H1 (cell line): ENCODE results near the gene PAX9. TPM values are rescaled to one million over a fixed set of nuclear protein-coding genes. Genes with fewer than 3 reads are reported as not detected.

Experiments
- CTCF ChIA-PET: fragments of 300-600 bp; sonication (Branson Sonifier 250); formaldehyde crosslinking; loops from one replicate; lab custom pipeline; 2021; ENCODE audit not compliant: partially characterized antibody; lab: Charles Lee
- POLR2A ChIA-PET: fragments of 300-600 bp; sonication (Branson Sonifier 250); formaldehyde crosslinking; loops from one replicate; lab custom pipeline; 2021; ENCODE audit warnings: inconsistent platforms; ENCODE audit not compliant: partially characterized antibody; lab: Charles Lee
- DNase-seq, 2 experiments: peaks; one replicate each; pipeline versions ENCODE4 v3.0.0 to v3.0.0-alpha.2; 2010 to 2022; ENCODE audit warnings: low spot score in 2 of 2, low read depth in 1 of 2, mixed read lengths in 1 of 2
- FAIRE-seq: peaks from 2 replicates; lab custom pipeline; 2011; peaks lifted over from hg19 to GRCh38; lab: Jason Lieb, UNC
- H2AFZ ChIP-seq: 2 replicates; pipeline ENCODE4 v1.8.1; 2012; ENCODE audit warnings: low read length, inconsistent platforms
- H2AK5ac ChIP-seq: 2 replicates; pipeline ENCODE4 v1.6.1; 2013; ENCODE audit warnings: low read depth, low read length
- H2BK120ac ChIP-seq: replicated peaks from 2 replicates; pipeline ENCODE3; 2013; ENCODE audit warnings: low read depth, low read length, inconsistent platforms
- H2BK12ac ChIP-seq: 2 replicates; pipeline ENCODE4 v1.6.1; 2013; ENCODE audit warnings: low read depth, low read length
- H2BK15ac ChIP-seq: 2 replicates; pipeline ENCODE4 v1.6.1; 2013; ENCODE audit warnings: low read length
- H2BK20ac ChIP-seq: 2 replicates; pipeline ENCODE4 v1.6.1; 2013; ENCODE audit warnings: low read length
- H2BK5ac ChIP-seq: 2 replicates; pipeline ENCODE4 v1.6.1; 2013; ENCODE audit warnings: low read depth, low read length
- H3K14ac ChIP-seq: 2 replicates; pipeline ENCODE4 v1.6.1; 2013; ENCODE audit warnings: inconsistent platforms; ENCODE audit not compliant: insufficient read length
- H3K18ac ChIP-seq: 2 replicates; pipeline ENCODE4 v1.6.1; 2013; ENCODE audit warnings: low read length; ENCODE audit errors: extremely low read depth
- H3K23ac ChIP-seq: 2 replicates; pipeline ENCODE4 v1.6.1; 2013; ENCODE audit warnings: inconsistent platforms; ENCODE audit not compliant: insufficient read length
- H3K23me2 ChIP-seq: 2 replicates; pipeline ENCODE4 v1.6.1; 2013; ENCODE audit warnings: low read depth, low read length
- H3K27ac ChIP-seq: 2 replicates; pipeline ENCODE4 v1.6.1; 2011; ENCODE audit warnings: low read depth, low read length, inconsistent platforms
- H3K27me3 ChIP-seq, 4 experiments: replicated peaks in 1 of 4; 1 replicate in 1 of 4; 2 replicates in 3 of 4; pipeline versions ENCODE4 v1.6.1 to v1.8.1; 2011 to 2013; ENCODE audit warnings: low read length in 3 of 4, mild to moderate bottlenecking in 3 of 4, inconsistent platforms in 2 of 4, mixed read lengths in 2 of 4, moderate library complexity in 1 of 4; ENCODE audit not compliant: control insufficient read depth in 3 of 4, insufficient read depth in 3 of 4; ENCODE audit errors: extremely low read depth in 1 of 4
- H3K36me3 ChIP-seq, 4 experiments: 2 replicates each; pipeline versions ENCODE4 v1.6.1 to v1.8.1; 2011 to 2013; ENCODE audit warnings: mild to moderate bottlenecking in 4 of 4, low read length in 3 of 4, moderate library complexity in 2 of 4, control low read depth in 1 of 4, inconsistent platforms in 1 of 4; ENCODE audit not compliant: insufficient read depth in 4 of 4, control insufficient read depth in 2 of 4
- H3K4ac ChIP-seq: replicated peaks from 2 replicates; pipeline ENCODE3; 2013; ENCODE audit warnings: low read length, low read depth, mixed read lengths, inconsistent platforms; ENCODE audit not compliant: insufficient read length
- H3K4me1 ChIP-seq, 4 experiments: replicated peaks in 1 of 4; 1 replicate in 1 of 4; 2 replicates in 3 of 4; pipeline versions ENCODE4 v1.6.1 to v1.8.1; 2011 to 2013; ENCODE audit warnings: low read length in 3 of 4, inconsistent platforms in 2 of 4, mixed read lengths in 1 of 4; ENCODE audit not compliant: insufficient read depth in 4 of 4, control insufficient read depth in 3 of 4
- H3K4me2 ChIP-seq, 2 experiments: 2 replicates each; pipeline versions ENCODE4 v1.6.1 to v1.8.1; 2011 to 2013; ENCODE audit warnings: low read depth in 2 of 2, low read length in 2 of 2, control low read depth in 1 of 2, inconsistent platforms in 1 of 2, mild to moderate bottlenecking in 1 of 2; ENCODE audit not compliant: insufficient read depth in 1 of 2
- H3K4me3 ChIP-seq, 4 experiments: fragments of 200-600, 300-600 bp in 1 of 4; sonication (generic), shearing (Covaris generic), sonication (Bioruptor Twin) in 1 of 4; 2 replicates each; pipeline versions ENCODE4 v1.5.1 to v1.8.1; 2011 to 2016; ENCODE audit warnings: low read length in 4 of 4, low read depth in 3 of 4, control low read depth in 2 of 4, inconsistent platforms in 2 of 4, mild to moderate bottlenecking in 2 of 4, mixed read lengths in 1 of 4, moderate library complexity in 1 of 4; ENCODE audit not compliant: insufficient read depth in 2 of 4; ENCODE audit errors: extremely low read depth in 1 of 4
- H3K56ac ChIP-seq: replicated peaks from 2 replicates; pipeline ENCODE3; 2013; ENCODE audit warnings: low read depth, mild to moderate bottlenecking, mixed read lengths, low read length, inconsistent platforms; ENCODE audit not compliant: insufficient read length
- H3K79me1 ChIP-seq: 2 replicates; pipeline ENCODE4 v1.6.1; 2013; ENCODE audit warnings: low read depth, low read length, control low read depth
- H3K79me2 ChIP-seq, 2 experiments: 2 replicates each; pipeline versions ENCODE4 v1.6.1 to v1.8.1; 2012 to 2013; ENCODE audit warnings: low read length in 2 of 2, mild to moderate bottlenecking in 2 of 2, inconsistent platforms in 1 of 2; ENCODE audit not compliant: insufficient read depth in 2 of 2, control insufficient read depth in 1 of 2
- H3K9ac ChIP-seq, 4 experiments: replicated peaks in 1 of 4; 1 replicate in 1 of 4; 2 replicates in 3 of 4; pipeline versions ENCODE4 v1.6.1 to v1.8.1; 2011 to 2013; ENCODE audit warnings: low read depth in 3 of 4, low read length in 3 of 4, control low read depth in 2 of 4, mild to moderate bottlenecking in 2 of 4, moderate library complexity in 2 of 4, inconsistent platforms in 1 of 4; ENCODE audit errors: extremely low read depth in 1 of 4
- H3K9me3 ChIP-seq, 2 experiments: 2 replicates each; pipeline versions ENCODE4 v1.6.1 to v1.8.1; 2012 to 2013; ENCODE audit warnings: mild to moderate bottlenecking in 2 of 2, moderate library complexity in 2 of 2, control low read depth in 1 of 2, inconsistent platforms in 1 of 2, low read depth in 1 of 2, low read length in 1 of 2, mixed read lengths in 1 of 2; ENCODE audit not compliant: insufficient read depth in 2 of 2
- H4K20me1 ChIP-seq, 2 experiments: replicated peaks in 1 of 2; 2 replicates each; pipeline versions ENCODE3 to v1.8.1; 2011 to 2013; ENCODE audit warnings: inconsistent platforms in 2 of 2, low read length in 2 of 2, mild to moderate bottlenecking in 1 of 2; ENCODE audit not compliant: insufficient read depth in 2 of 2, control insufficient read depth in 1 of 2
- H4K5ac ChIP-seq: 2 replicates; pipeline ENCODE4 v1.6.1; 2013; ENCODE audit warnings: low read length, low read depth, mixed read lengths, inconsistent platforms; ENCODE audit not compliant: insufficient read length
- H4K8ac ChIP-seq: 2 replicates; pipeline ENCODE4 v1.8.0; 2013; ENCODE audit warnings: mild to moderate bottlenecking, moderate library complexity, low read length, inconsistent platforms; ENCODE audit not compliant: insufficient read depth; ENCODE audit errors: extremely low read depth
- H4K91ac ChIP-seq: replicated peaks from 2 replicates; pipeline ENCODE3; 2013; ENCODE audit warnings: low read length, mixed read lengths, inconsistent platforms; ENCODE audit not compliant: insufficient read length
- RAD21 ChIP-seq, 2 experiments: IDR thresholded peaks in 1 of 2; conservative IDR thresholded peaks in 1 of 2; 2 replicates each; pipeline ENCODE4 v1.6.1; 2011; ENCODE audit warnings: low read depth in 2 of 2, low read length in 2 of 2, improper control_type of control experiment in 1 of 2, inconsistent platforms in 1 of 2, mild to moderate bottlenecking in 1 of 2, moderate library complexity in 1 of 2
- RXRA ChIP-seq: IDR thresholded peaks from 2 replicates; pipeline ENCODE4 v1.6.1; 2011; ENCODE audit warnings: low read depth, mild to moderate bottlenecking, low read length, moderate library complexity; ENCODE audit not compliant: insufficient read depth
- WGBS, 2 experiments: shearing (Covaris generic) in 1 of 2; methylation state at CpG; one replicate each; pipeline versions ENCODE4 v1.1.6 to v1.1.7; 2013 to 2015; ENCODE audit warnings: low lambda C conversion rate in 2 of 2, mixed read lengths in 2 of 2, inconsistent platforms in 1 of 2, low coverage in 1 of 2, missing lambda C conversion rate in 1 of 2; ENCODE audit not compliant: insufficient replicate concordance in 2 of 2, insufficient coverage in 1 of 2, insufficient read length in 1 of 2; ENCODE audit errors: extremely low coverage in 1 of 2, missing lambda C conversion rate in 1 of 2; 5-methylcytosine and 5-hydroxymethylcytosine counted together
- polyA plus RNA-seq, 7 experiments: library from polyadenylated mRNA; depleted of rRNA in 3 of 7; stranded (reverse) in 5 of 7; unstranded in 2 of 7; fragments of >200 nt in 5 of 7; fragments of 200-250 nt in 2 of 7; gene quantifications; 1 replicate in 5 of 7; 2 replicates in 1 of 7; 4 replicates in 1 of 7; pipeline versions ENCODE4 v1.2.1 to v1.2.3, GENCODE V29; 2011 to 2013; ENCODE audit warnings: missing spikeins in 2 of 7, mixed read lengths in 2 of 7
- total RNA-seq: library from RNA; stranded (reverse); fragmentation: NEBNext Ultra II Directional; extraction: Animal tissue kit (Norgen Biotek cat#: 25700); gene quantifications from 2 replicates; pipeline ENCODE4 v1.2.1, GENCODE V29; 2021
- TF ChIP-seq, protein P1 (sequence below): IDR thresholded peaks from 2 replicates; pipeline ENCODE4 v1.6.1; 2012; ENCODE audit warnings: low read length, inconsistent platforms

Gene PAX9
- total and polyA plus RNA-seq, 2 of the 8 experiments (the other 6 are each of a cell fraction or from before 2014, with no cell fraction given), result 0.05 TPM; not detected in 1

DNA sequence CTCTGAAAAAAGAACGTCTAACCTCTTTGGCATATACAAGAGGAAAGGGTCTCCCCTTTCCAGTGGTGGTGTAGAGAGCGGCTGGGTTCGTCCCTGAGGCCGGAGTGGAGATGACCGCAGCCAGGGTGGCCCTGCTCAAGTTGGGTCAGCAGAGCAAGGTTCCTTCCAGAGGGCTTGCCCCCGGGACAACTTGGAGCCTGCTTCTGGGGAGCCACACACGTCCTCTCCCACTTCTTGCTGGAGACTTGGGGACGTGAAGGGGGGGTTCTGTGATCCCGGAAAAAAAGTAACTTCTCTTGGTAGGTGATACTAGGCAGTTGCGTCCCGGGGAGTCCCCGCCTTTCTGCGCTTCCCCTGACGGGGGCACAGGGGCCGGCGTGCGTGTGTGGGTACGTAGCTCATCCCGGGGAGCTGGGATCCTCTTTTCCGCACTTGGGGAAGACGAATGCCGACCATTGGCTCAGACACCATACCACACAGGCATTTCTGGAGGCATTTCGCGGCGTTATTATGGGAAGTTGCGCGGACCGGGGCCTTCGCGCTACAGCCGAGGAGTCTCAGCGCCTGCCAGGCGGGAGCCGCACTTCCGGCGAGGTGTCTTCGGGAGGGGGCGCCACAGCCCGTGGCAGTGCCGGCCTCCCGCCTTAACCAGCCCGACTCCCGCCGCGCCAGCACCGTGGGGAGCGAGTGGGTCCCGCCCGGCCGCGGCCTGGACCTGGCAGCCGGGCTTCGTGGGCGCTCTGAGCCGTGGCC lies 14.8 kb upstream of the PAX9 start:
- H4K20me1 ChIP-seq, result peaks cover 2 to 9% of the 10 kb centered on the region in 2 experiments
- DNase-seq (peak in 1 of 2 experiments; percentile 78), FAIRE-seq (no peak)
- no peak overlapping the region for H4K5ac ChIP-seq
- no peaks in the 10 kb centered on the region for H3K36me3 ChIP-seq
- H3K4ac ChIP-seq, result no peak overlapping the region
- no peak overlapping the region for H3K18ac ChIP-seq
- H3K9me3 ChIP-seq, result no peaks in the 10 kb centered on the region
- no peak overlapping the region for H2BK5ac ChIP-seq
- H3K56ac ChIP-seq, result no peak overlapping the region
- peaks cover 0 to 15% (median 7%) of the 10 kb centered on the region in 4 experiments; a peak in 6 of 7 replicates for H3K4me1 ChIP-seq
- H3K79me1 ChIP-seq, result peaks cover 2% of the 10 kb centered on the region; the same call in 1 of the 2 replicates
- H3K27me3 ChIP-seq, result peaks cover 62 to 73% (median 71%) of the 10 kb centered on the region in 4 experiments
- H2AK5ac ChIP-seq, result no peak overlapping the region
- peak overlapping the region; percentile 73 to 93 for H3K4me2 ChIP-seq
- H3K4me3 ChIP-seq, result peak overlapping the region; percentile 19 to 64 (median 57); a peak in 7 of 8 replicates
- peaks cover 11% of the 10 kb centered on the region; the same call in 1 of the 2 replicates for H3K23me2 ChIP-seq
- no peak overlapping the region for H3K27ac ChIP-seq
- no peak overlapping the region for H2BK12ac ChIP-seq
- no peak overlapping the region for H3K23ac ChIP-seq
- no peak overlapping the region for H2BK20ac ChIP-seq
- no peak overlapping the region for H3K9ac ChIP-seq
- no peak overlapping the region for H2BK120ac ChIP-seq
- ChIA-PET CTCF (interaction anchor here (0.7 to 11.6 kb wide), 30 partner anchors 7 to 507 kb away, joined by 3 to 132 read pairs (median 6); partner anchors contain the start of genes NKX2-8 and PAX9), POLR2A (interaction anchor here (1.1 to 1.3 kb wide), 2 partner anchors 132 to 525 kb away, joined by 3 to 4 read pairs; partner anchors contain the start of gene SLC25A21)
- H3K79me2 ChIP-seq, result no peaks in the 10 kb centered on the region
- H4K91ac ChIP-seq, result no peak overlapping the region
- 3% methylated on average over 55 of the region's 55 CpGs; no CpG with 5 or more reads in 1 of the 2 experiments for whole genome bisulfite sequencing, 2 experiments
- H2AFZ ChIP-seq, result no peak overlapping the region
- no peak overlapping the region for H2BK15ac ChIP-seq
- H3K14ac ChIP-seq, result no peak overlapping the region
- peak overlapping the region; percentile 77 for H4K8ac ChIP-seq
- TF ChIP-seq RAD21 (IDR thresholded peaks at IDR 0.05 in 1 of 2, conservative IDR thresholded peaks at IDR 0.05 in 1 of 2; ENCODE audit: low read depth in 2 of 2, low read length in 2 of 2) (peak; percentile 56 to 59; a peak in 3 of 4 replicates), RXRA (no peak)
- TF ChIP-seq, protein P1, sequence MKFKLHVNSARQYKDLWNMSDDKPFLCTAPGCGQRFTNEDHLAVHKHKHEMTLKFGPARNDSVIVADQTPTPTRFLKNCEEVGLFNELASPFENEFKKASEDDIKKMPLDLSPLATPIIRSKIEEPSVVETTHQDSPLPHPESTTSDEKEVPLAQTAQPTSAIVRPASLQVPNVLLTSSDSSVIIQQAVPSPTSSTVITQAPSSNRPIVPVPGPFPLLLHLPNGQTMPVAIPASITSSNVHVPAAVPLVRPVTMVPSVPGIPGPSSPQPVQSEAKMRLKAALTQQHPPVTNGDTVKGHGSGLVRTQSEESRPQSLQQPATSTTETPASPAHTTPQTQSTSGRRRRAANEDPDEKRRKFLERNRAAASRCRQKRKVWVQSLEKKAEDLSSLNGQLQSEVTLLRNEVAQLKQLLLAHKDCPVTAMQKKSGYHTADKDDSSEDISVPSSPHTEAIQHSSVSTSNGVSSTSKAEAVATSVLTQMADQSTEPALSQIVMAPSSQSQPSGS, result no peak
